AML-193 (cell line): Measurements from ENCODE around the gene OR5T3.
"Not testable (repeated sequence)": the region's sequence is repeated elsewhere in the genome, so short reads cannot be mapped to it uniquely, and the experiment has no call there.

Experiments
- DNase-seq, 2 experiments: peaks; one replicate each; lab custom pipeline; 2025; lab: John Stamatoyannopoulos, UW

The OR5T3 gene

DNA sequence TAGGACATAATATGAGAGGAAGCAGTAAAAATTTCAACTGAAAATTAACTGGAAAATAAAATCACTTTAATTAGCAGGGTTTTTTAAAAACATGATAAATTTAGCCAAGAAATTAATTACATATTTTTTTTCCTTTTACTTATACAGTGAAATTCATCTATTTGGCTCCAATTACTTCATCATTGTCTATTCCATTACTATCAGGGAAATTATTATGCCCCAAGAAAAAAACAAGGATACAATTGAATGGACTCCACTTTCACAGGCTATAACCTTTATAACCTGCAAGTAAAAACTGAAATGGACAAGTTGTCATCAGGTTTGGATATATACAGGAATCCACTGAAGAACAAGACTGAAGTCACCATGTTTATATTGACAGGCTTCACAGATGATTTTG, at the start of gene OR5T3:
TSS of gene OR5T3 (plus strand) at position 301 of the 400 bp plus-strand sequence. CDS start at position 301, 0 bp downstream.
- DNase-seq = no peak

DNA sequence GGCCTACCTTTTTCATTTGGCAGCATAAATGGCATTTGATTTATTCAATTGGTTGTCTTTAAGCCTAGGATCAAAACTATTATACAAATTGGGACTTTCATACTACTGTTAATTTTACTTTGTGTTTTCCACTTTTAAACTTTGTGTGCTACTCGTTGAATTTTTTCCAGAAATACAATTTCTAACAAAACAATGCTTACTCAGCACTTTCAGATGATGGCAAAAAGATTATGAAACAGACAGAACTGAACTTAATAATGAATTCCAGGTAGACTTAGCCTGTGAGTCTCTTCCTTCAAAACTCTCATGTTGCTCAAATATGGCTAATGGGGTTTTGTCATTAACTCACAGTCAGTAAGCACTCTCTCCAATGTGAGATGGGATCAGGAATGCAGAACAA, 44.3 kb upstream of the OR5T3 start:
- no peak for DNase-seq

DNA sequence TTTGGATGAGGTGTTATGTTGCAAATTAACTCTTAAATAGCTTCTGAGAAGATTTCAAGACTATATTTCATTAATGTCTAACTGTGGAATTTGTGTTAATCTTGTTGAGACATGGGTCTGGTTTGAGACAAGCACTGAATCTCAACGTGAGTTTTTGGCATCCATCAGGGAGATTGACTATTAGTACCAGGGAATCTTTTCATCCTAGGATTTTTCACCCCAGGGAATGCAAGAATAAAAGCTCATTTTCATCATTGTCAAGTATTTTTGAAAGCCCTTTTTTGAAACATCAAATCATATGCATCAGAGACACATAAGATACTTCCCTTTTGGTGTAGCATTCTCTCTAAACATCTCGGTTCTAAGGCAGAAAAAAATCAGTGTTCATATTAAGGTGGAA, 37.5 kb upstream of the OR5T3 start:
- DNase-seq = no peak

DNA sequence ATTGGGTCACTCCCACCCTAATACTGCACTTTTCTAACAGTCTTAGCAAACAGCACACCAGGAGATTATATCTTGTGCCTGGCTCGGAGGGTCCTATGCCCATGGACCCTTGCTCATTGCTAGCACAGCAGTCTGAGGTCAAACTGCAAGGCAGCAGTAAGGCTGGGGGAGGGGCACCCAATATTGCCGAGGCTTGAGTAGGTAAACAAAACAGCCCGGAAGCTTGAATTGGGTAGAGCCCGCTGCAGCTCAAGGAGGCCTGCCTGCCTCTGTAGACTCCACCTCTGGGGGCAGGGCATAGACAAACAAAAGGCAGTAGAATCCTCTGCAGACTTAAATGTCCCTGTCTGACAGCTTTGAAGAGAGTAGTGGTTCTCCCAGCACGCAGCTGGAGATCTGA, 32.3 kb upstream of the OR5T3 start:
- not testable (repeated sequence) for DNase-seq

DNA sequence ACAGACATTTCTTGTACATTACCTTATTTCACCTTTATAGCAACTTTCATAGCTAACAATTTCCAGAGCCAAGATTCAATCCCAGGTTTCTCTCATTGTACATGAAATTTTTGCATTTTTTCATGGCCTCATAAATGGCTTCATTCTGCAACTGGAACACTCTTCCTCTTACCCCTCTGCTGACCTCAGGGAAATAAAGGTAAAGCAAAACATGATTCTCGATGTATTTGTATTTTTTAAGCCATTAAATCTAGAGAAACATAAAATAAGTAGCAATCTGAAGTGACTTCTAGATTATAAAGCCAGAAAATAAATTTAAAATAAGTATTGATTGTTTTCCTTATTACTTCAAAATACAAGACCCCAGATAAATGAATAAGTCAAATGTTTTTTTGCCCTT, 17.9 kb upstream of the OR5T3 start, which contains the start of gene OR5T2:
TSS of gene OR5T2 (minus strand) at position 101 of the 400 bp plus-strand sequence. CDS start 1,193 bp downstream, outside the sequence.
- DNase-seq = no peak

DNA sequence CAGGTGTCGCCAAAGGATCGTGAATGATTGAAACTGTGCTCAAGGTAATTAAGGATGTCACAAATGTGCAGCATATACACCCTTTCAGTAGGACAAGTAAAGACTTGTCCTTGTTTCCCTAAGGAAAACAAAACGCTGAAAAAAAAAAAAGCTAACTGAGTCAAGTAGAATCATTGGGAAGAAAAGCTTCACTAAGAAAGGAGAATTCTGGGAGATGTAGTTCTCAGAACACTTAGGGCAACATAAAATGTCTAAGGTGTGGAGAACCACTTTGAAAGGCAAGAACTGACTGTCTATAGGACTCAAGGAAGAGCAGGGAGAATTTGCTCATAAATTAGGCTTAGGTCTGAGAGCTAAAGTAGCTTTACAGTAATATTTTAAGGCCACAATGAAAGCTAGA, 19.0 kb downstream of the OR5T3 start:
- no peak for DNase-seq

DNA sequence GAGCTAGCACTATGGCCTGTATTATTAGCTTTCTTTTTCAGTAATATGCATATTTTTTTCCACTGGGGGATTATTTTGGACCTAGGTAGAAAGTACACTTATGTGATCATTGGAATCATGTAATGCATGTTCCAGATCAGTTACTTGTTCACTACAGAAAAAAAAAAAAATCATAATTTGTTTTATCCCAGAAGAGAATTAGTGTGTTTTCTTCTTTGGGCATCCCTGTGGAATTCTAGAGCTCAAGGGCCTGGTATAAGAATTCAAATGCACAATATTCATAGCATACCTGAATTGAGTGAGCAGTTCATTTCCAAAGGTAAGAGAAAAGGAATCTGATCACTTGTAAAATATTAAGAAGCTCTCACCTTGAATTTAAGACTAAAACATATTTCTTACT, 21.8 kb downstream of the OR5T3 start, which contains the start of gene OR5T1:
TSS of gene OR5T1 (plus strand) at position 301 of the 400 bp plus-strand sequence. CDS start 1,485 bp downstream, outside the sequence.
- DNase-seq = no peak

DNA sequence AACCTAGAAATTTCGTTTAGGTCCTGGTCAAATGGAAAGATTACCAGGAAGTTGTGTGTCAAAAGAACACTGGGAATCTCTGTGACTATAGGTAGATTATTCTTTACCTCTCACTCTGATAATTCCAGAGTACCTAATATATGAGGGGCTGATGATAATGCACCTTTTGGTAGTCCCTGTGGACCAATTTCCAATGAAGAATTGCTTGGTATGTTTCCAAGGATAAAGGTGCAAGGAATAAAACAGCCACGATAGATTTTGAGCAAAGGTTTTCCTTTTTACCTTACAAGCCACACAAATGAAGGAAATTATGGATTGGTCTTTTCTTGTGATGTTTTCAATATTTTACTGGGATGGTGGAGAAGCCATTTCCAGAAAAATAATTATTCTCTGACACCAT, 40.1 kb downstream of the OR5T3 start, which contains the start of gene OR8H1:
TSS of gene OR8H1 (minus strand) at position 101 of the 400 bp plus-strand sequence. CDS start 1,192 bp downstream, outside the sequence.
- DNase-seq = no peak

DNA sequence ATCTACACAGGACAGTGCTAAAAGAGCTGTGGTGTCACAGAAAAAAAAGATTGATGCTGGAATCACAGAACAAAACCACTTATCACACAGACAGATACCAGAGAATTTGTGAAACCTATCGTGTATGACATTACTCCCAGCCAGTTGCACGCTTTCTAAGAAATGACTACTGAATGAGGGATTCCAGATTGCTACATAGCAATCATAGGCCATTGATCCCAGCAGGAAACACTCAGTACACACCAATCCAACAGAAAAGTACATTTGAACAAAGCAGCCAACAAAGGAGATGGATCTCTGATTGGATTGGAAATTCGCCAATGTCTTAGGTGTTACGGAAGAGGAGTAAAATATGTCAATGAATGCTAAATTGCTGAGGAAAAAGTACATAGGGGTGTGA, 44.8 kb downstream of the OR5T3 start:
- DNase-seq = no peak
